Iris pigment epithelial cell (primary cell): Measurements from ENCODE around the gene GIPC1.
"Not testable (repeated sequence)": the region's sequence is repeated elsewhere in the genome, so short reads cannot be mapped to it uniquely, and the experiment has no call there.

Source experiments
- DNase-seq: peaks from one replicate; pipeline ENCODE4 v3.0.0-alpha.2; 2011; ENCODE audit warnings: low read depth

Gene GIPC1

DNA sequence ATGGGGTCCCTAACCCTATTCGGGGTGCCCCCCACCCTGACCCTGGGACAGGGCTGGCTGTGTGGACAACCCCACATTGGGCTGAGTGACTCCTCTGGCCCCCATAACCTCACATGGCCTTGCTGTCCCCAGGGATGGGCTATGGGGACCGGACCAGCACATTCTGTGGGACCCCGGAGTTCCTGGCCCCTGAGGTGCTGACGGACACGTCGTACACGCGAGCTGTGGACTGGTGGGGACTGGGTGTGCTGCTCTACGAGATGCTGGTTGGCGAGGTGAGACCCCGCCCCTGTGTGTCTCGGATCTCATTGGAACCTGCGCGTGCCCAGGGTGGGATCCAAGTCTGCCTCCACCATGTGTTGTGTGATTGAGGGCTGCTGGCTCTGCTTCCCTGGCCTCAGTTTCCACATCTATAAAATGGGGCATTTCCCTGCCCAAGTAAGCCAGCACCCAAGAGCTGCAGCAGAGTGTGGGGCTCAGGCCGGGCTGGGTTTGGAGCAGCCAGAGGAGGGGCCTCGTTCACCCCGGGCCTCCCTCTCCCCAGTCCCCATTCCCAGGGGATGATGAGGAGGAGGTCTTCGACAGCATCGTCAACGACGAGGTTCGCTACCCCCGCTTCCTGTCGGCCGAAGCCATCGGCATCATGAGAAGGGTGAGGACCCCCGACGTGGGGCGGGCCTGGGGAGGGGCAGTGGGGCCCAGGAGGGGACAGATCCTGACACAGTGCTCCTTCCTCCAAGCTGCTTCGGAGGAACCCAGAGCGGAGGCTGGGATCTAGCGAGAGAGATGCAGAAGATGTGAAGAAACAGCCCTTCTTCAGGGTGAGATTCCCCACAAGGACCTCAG, 25.7 kb downstream of the GIPC1 start:
- DNase-seq = no peak

DNA sequence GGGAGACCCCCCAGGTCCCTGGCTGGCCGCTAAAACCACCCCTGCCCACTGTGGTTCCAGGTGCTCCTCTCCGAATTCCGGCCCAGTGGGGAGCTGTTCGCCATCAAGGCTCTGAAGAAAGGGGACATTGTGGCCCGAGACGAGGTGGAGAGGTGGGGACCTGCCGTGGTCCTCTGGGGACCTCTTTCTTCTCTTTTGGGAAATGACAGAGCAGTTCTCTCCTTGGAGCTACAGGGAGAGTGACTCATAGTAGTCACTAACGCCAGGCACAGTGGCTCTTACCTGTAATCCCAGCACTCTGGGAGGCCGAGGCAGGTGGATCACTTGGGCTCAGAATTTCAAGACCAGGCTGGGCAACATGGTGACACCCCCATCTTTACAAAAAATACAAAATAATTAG, 28.1 kb downstream of the GIPC1 start:
- no peak for DNase-seq

DNA sequence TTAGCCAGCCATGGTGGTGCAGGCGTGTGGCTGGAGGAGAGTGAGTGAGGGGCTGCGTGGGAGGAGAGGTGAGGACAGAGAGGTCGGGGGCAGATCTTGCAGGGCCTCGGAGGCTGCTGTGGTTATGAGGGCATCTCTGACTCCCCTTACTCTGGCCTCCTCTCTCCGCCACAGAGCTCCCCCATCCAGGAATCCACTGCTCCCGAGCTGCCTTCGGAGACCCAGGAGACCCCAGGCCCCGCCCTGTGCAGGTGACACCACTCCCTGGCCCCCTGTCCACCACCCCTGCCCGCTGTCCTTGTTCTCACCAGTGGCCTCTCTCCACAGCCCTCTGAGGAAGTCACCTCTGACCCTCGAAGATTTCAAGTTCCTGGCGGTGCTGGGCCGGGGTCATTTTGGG, 28.5 kb downstream of the GIPC1 start:
- no peak for DNase-seq

GRCh38 chr19:14463747-14464146, 32.2 kb downstream of the GIPC1 start:
- DNase-seq = no peak

DNA sequence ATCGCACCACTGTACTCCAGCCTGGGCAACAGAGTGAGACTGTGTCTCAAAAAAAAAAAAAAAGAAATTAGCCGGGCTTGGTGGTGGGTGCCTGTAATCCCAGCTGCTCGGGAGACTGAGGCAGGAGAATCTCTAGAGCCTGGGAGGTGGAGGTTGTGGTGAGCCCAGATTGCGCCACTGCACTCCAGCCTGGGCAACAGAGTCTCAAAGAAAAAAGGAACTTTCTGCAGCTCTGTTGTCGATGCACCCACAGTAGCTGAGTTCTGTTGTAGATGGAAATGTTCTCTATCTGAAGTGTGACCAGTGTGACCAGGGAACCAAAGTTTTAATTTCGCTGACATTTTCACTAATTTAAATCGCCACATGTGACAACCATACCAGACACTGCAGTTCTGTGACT, 33.5 kb downstream of the GIPC1 start:
- not testable (repeated sequence) for DNase-seq

DNA sequence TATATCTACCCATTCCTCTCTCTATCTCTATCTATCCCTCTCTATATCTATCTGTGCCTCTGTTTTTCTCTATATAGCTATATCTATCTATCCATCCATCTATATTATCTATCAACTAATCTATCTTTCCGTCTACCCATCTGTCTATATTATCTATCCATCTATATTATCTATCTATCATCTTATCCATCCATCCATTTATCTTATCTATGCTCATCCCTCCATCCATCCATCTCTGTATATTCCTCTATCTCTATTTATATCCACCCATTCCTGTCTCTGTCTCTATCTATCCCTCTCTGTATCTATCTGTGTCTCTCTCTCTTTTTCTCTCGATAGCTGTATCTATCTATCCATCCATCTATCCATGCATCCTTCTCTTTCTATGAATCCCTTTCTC, 35.0 kb downstream of the GIPC1 start:
- DNase-seq = no peak

- no peak for DNase-seq
These were observed 36.2 kb downstream of the GIPC1 start for GRCh38 chr19:14459703-14460102.

DNA sequence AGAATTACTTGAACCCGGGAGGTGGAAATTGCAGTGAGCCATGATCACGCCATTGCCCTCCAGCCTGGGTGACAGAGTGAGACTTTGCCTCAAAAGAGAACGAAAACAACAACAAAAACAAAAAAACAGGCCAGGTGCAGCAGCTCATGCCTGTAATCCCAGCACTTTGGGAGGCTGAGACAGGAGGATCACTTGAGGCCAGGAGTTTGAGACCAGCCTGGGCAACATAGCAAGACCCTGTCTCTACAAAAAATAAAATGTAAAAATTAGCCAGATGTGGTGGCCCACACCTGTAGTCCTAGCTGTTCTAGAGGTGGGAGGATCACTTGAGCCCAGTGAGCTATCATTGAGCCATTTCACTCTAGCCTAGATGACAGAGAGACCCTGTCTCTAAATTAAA, 43.6 kb downstream of the GIPC1 start:
- DNase-seq = not testable (repeated sequence)

GRCh38 chr19:14450876-14451275, 45.1 kb downstream of the GIPC1 start:
- DNase-seq = no peak

- no peak for DNase-seq
These were observed 45.6 kb downstream of the GIPC1 start for GRCh38 chr19:14450168-14450874.

DNA sequence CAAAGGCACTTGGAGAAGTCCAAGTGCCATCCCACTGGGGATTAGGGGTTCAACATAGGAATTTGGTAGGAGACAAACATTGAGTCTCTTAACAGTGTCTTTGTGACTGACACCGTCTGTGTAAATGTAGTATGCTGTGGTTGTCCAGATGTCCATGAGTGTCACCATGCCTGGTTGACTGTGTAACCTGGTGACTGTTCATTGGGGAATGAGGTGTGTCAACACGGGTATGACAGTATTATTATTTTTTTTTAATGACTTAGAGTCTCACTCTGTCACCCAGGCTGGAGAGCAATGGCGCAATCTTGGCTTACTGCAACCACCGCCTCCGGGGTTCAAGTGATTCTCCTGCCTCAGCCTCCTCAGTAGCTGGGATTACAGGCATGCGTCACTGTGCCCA, 46.6 kb downstream of the GIPC1 start:
- no peak for DNase-seq

DNA sequence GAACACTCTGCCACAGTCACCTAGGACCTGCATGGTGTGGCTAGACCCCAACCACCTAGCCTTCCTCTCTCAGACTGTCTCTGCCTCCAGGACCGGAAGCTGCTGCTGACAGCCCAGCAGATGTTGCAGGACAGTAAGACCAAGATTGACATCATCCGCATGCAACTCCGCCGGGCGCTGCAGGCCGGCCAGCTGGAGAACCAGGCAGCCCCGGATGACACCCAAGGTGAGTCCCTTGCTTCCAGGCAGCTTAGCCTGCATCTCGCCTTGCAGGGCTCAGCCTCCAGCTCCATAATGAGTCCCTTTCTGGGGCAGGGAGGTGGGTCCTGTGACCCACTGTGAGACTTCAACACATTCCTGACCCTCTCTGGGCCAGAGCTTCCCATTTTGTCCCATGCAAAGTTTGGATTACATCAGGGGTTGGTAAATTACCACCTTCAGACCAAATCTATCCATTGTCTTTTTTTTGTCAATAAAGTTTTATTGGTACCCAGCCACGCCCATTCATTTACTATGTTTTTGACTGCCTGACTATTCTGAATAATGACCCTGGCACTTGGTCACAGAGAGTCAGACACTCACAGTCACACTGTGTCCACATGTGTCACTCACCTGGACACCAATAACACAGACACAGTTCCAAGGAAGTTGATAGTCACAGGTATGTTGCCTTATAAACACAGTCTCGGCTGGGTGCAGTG, 49.4 kb downstream of the GIPC1 start:
- no peak for DNase-seq

- no peak for DNase-seq
These were observed 52.2 kb downstream of the GIPC1 start for GRCh38 chr19:14443632-14444216.

- no peak for DNase-seq
These were observed 52.9 kb downstream of the GIPC1 start for GRCh38 chr19:14442891-14443631.

DNA sequence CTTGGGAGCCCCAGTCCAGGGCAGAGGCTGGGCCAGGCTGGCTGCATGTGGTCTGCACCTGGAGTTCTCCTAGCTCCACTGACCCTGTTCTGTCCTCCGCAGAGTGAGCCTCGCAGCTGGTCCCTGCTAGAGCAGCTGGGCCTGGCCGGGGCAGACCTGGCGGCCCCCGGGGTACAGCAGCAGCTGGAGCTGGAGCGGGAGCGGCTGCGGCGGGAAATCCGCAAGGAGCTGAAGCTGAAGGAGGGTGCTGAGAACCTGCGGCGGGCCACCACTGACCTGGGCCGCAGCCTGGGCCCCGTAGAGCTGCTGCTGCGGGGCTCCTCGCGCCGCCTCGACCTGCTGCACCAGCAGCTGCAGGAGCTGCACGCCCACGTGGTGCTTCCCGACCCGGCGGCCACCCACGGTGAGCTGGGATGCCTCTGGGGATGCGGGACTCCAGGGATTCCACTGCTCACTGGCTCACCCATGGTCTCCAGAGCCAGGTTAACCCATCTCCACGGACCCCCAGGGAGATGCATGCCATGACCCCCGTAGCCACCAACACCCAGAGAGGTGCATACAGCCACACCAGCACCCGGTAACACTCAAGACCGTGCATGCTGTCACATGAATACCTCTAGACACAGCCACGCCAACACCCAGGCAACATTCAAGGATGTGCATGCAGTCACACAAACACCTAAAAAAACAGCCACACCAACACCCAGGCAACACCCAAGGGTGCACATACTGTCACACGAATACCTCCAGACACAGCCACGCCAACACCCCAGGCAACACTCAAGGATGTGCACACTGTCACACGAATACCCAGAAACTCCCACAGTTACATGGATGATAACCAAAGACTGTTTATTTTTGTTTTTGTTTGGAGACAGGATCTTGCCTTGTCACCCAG, 54.6 kb downstream of the GIPC1 start:
- no peak for DNase-seq

DNA sequence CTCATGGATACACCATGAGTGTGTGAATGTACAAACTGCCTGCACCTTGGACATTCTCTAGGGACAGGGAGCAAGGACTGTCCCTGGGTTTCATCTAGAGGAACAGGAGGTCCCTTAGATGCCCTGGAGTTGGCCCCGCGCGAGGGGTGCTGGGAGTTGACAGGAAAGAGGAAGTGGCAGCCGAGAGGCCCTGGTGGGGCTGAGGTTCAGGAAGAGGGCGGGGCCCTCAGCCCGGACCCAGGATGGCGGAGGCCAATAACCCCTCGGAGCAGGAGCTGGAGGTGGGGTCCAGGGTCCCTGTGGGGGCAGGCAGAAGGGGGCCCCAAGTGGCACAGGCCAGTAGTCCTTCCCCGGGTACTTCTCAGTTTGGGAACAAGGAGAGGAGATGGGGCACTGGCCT, 55.9 kb downstream of the GIPC1 start:
- no peak for DNase-seq

- DNase-seq = no peak
These were observed 56.9 kb downstream of the GIPC1 start for GRCh38 chr19:14439014-14439413.

- no peak for DNase-seq
These were observed 58.3 kb downstream of the GIPC1 start for GRCh38 chr19:14437578-14438140.

DNA sequence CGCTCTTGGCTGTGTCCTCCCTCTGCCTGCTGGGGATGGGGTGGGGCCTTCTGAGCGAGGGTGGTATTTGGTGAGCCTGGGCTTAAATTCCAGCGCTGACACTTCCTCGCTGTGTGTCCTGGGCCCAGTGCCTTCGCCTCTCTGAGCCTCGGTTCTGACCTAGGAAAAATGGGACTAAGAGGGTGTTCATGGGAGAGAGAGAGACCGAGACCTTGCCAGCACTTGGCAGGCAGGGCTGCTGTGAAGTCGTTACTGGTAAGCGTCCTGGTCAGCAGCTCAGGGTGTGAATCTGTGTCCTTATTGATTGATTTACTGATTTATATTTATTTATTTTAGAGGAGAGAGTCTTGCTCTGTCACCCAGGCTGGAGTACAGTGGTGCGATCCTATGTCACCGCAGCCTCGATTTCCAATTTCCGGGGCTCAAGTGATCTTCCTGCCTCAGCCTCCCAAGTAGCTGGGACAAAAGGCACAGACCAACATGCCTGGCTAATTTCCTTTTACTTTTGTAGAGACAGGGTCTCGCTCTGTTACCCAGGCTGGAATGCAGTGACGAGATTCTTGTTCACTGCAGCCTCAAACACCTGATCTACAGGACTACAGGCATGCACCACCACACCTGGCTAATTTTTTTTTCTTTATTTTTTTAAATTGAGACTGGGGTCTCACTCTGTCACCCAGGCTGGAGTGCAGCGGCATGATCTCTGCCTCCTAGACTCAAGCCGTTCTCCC, 60.4 kb downstream of the GIPC1 start:
- DNase-seq = no peak
